GM20000 (cell line): ENCODE measurements around the gene ARSH.
"Not testable (repeated sequence)": the region's sequence is repeated elsewhere in the genome, so short reads cannot be mapped to it uniquely, and the experiment has no call there.

Experiments used
- DNase-seq: peaks from one replicate; pipeline ENCODE4 v3.0.0; 2012; ENCODE audit warnings: low spot score
- CTCF ChIP-seq: IDR thresholded peaks from 2 replicates; pipeline ENCODE4 v1.5.1; 2012; ENCODE audit warnings: mild to moderate bottlenecking, control low read depth; ENCODE audit errors: extremely low read depth, missing control alignments

The ARSH gene

GRCh38 chrX:3006495-3006894 lies at the start of gene ARSH:
ARSH (plus strand) TSS chrX:3006546; CDS start chrX:3006613, 67 bp downstream.
- no peak for TF ChIP-seq CTCF
- DNase-seq = no peak

GRCh38 chrX:2958199-2958598 lies 48.1 kb upstream of the ARSH start:
- TF ChIP-seq CTCF = no peak
- DNase-seq = no peak

- no peak for TF ChIP-seq CTCF
- no peak for DNase-seq
Observed at GRCh38 chrX:2960861-2961515, 45.4 kb upstream of the ARSH start.

GRCh38 chrX:2962381-2962780 lies 44.0 kb upstream of the ARSH start:
- no peak for TF ChIP-seq CTCF
- no peak for DNase-seq

- not testable (repeated sequence) for DNase-seq
Observed at GRCh38 chrX:2963449-2963848, 42.9 kb upstream of the ARSH start.

- not testable (repeated sequence) for DNase-seq
Observed at GRCh38 chrX:2963992-2964794, 42.2 kb upstream of the ARSH start.

- DNase-seq = no peak
- no peak for TF ChIP-seq CTCF
Observed at GRCh38 chrX:2965965-2966364, 40.4 kb upstream of the ARSH start.

GRCh38 chrX:2967012-2967411 lies 39.3 kb upstream of the ARSH start:
- TF ChIP-seq CTCF = no peak
- no peak for DNase-seq
